Tibial artery (tissue), 4 donors: Measurements from ENCODE around the gene RBM4B.
A peak's percentile ranks its signal among the peaks of the same experiment; 100 is the strongest.

ENCODE experiments used
- DNase-seq, 2 donors: peaks; one replicate each; pipeline ENCODE4 v3.0.0-alpha.2; 2019
- H3K27ac ChIP-seq, 2 donors: fragments of 200-600 bp; sonication (generic) in 1 of 2; 1 replicate in 1 of 2; 2 replicates in 1 of 2; pipeline ENCODE4 v1.5.1; 2018 to 2019; ENCODE audit warnings: mild to moderate bottlenecking in 1 of 2
- H3K27me3 ChIP-seq, 2 donors: fragments of 200-600 bp; sonication (generic) in 1 of 2; one replicate each; pipeline versions ENCODE4 v1.5.1 to v1.6.0; 2016 to 2019
- H3K36me3 ChIP-seq, 3 donors: fragments of 200-600 bp; sonication (generic) in 2 of 3; one replicate each; pipeline ENCODE4 v1.5.1; 2016 to 2019; ENCODE audit warnings: mild to moderate bottlenecking in 2 of 3
- H3K4me1 ChIP-seq, 4 donors: fragments of 200-600 bp; sonication (generic) in 2 of 4; 1 replicate in 3 of 4; 2 replicates in 1 of 4; pipeline ENCODE4 v1.5.1; 2016 to 2019
- H3K4me3 ChIP-seq, 2 donors: fragments of 200-600 bp; sonication (generic) in 1 of 2; 1 replicate in 1 of 2; 2 replicates in 1 of 2; pipeline ENCODE4 v1.5.1; 2018 to 2019; ENCODE audit warnings: mild to moderate bottlenecking in 2 of 2
- H3K9me3 ChIP-seq, 3 donors: fragments of 200-600 bp; sonication (generic) in 1 of 3; one replicate each; pipeline ENCODE4 v1.5.1; 2016 to 2019
- CTCF ChIP-seq, 2 experiments: fragments of 200-600 bp in 1 of 2; fragments of 450-650 bp in 1 of 2; IDR thresholded peaks; one replicate each; pipeline ENCODE4 v1.5.1; 2017 to 2019; ENCODE audit warnings: antibody characterized with exemption in 2 of 2, mild to moderate bottlenecking in 1 of 2, moderate library complexity in 1 of 2
- intact Hi-C: fragments of 100-400 bp; cut with DNase I; formaldehyde crosslinking; loops from one replicate; pipeline ENCODE4 v1.15.0; 2023; ENCODE audit warnings: low total_unique reads

Gene RBM4B

GRCh38 chr11:66637557-66638176, 40.0 kb downstream of the RBM4B start:
- no peak for DNase-seq
- H3K9me3 ChIP-seq, result no peaks in the 10 kb centered on the region
- peak overlapping the region; percentile 80 to 82 for H3K4me3 ChIP-seq
- peak overlapping the region; percentile 91 to 93 for H3K27ac ChIP-seq
- no peak for TF ChIP-seq CTCF (IDR thresholded peaks at IDR 0.05)
- H3K36me3 ChIP-seq, result peaks cover 3 to 25% (median 16%) of the 10 kb centered on the region in 3 donors
- no peaks in the 10 kb centered on the region for H3K27me3 ChIP-seq
- intact Hi-C loops, result loop anchor here (2.0 kb wide), 1 partner anchor 21 kb away; the partner anchor contains the start of gene RBM14
- H3K4me1 ChIP-seq, result peaks cover 4 to 55% (median 43%) of the 10 kb centered on the region in 4 donors

GRCh38 chr11:66636411-66636810, 41.3 kb downstream of the RBM4B start:
- Histone ChIP-seq H3K9me3 (no peaks in the 10 kb centered on the region), H3K36me3 (peaks cover 0 to 19% (median 12%) of the 10 kb centered on the region in 3 donors), H3K4me1 (peaks cover 4 to 54% (median 34%) of the 10 kb centered on the region in 4 donors), H3K27me3 (no peaks in the 10 kb centered on the region), H3K27ac (no peak overlapping the region), H3K4me3 (no peak overlapping the region)
- DNase-seq, result no peak
- TF ChIP-seq CTCF (IDR thresholded peaks at IDR 0.05), result no peak
- intact Hi-C loops, result no loop called here

DNA sequence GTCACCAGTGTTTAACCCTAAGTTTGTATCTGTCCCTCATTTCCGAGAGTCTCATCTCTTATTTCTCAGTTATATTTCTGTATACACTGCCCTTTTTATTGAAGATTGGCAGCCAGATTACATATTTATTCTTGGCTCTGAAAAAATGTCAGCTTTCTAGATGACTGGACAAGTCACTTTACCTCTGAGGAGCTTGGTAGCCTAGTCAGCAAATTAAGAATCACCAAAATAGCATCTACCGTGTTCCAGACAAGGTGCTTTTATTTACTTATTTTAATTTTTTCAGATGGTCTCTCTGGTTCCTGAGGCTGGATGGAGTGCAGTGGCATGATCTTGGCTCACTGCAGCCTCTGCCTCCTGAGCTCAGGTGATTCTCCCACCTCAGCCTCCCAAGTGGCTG, 44.7 kb downstream of the RBM4B start:
- no peak for DNase-seq
- Histone ChIP-seq H3K27me3 (no peaks in the 10 kb centered on the region), H3K9me3 (no peaks in the 10 kb centered on the region), H3K36me3 (peaks cover 6 to 34% (median 25%) of the 10 kb centered on the region in 3 donors), H3K27ac (no peak overlapping the region), H3K4me3 (no peak overlapping the region), H3K4me1 (peaks cover 4 to 29% (median 16%) of the 10 kb centered on the region in 4 donors)
- intact Hi-C loops, result no loop called here
- TF ChIP-seq CTCF (IDR thresholded peaks at IDR 0.05), result no peak

DNA sequence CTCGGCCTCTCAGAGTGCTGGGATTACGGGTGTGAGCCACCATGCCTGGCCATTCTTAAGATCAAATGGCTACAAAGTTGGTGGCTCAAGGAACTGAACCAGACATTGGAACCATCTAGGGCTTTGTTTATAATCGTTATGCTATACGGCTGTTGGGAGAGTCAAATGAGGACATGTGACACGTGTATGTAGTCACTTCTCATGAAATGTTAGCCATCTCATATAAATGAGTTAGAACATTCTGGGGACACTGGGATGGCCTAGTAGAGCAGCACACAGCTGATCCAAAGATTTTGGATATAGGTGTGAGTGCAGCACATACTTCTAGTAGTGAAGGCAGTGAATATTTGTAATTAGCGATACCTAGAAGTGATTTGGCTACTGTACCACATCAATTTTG, 45.8 kb downstream of the RBM4B start:
- Histone ChIP-seq H3K4me1 (peaks cover 0 to 25% (median 8%) of the 10 kb centered on the region in 4 donors), H3K27ac (no peak overlapping the region), H3K27me3 (no peaks in the 10 kb centered on the region), H3K4me3 (no peak overlapping the region), H3K9me3 (no peaks in the 10 kb centered on the region), H3K36me3 (peaks cover 16 to 45% (median 36%) of the 10 kb centered on the region in 3 donors)
- no peak for TF ChIP-seq CTCF (IDR thresholded peaks at IDR 0.05)
- DNase-seq, result no peak
- intact Hi-C loops, result no loop called here

GRCh38 chr11:66629356-66629755, 48.3 kb downstream of the RBM4B start:
- Histone ChIP-seq H3K9me3 (no peaks in the 10 kb centered on the region), H3K27ac (no peak overlapping the region), H3K27me3 (no peaks in the 10 kb centered on the region), H3K4me3 (no peak overlapping the region), H3K36me3 (peaks cover 39 to 70% (median 61%) of the 10 kb centered on the region in 3 donors), H3K4me1 (peaks cover 0 to 34% (median 12%) of the 10 kb centered on the region in 4 donors)
- TF ChIP-seq CTCF (IDR thresholded peaks at IDR 0.05), result no peak
- intact Hi-C loops, result no loop called here
- no peak for DNase-seq
